Choroid plexus epithelial cell (primary cell): ENCODE data around the gene RAET1L.
A peak's percentile ranks its signal among the peaks of the same experiment; 100 is the strongest.
"Not testable (repeated sequence)": the region's sequence is repeated elsewhere in the genome, so short reads cannot be mapped to it uniquely, and the experiment has no call there.

Experiments used
- DNase-seq: peaks from one replicate; pipeline ENCODE4 v3.0.0-alpha.2; 2010; ENCODE audit warnings: low read depth
- H3K4me3 ChIP-seq: 2 replicates; pipeline ENCODE4 v1.5.1; 2011; ENCODE audit warnings: low read depth, mild to moderate bottlenecking, control low read depth, low read length, moderate library complexity
- CTCF ChIP-seq: conservative IDR thresholded peaks from 2 replicates; pipeline ENCODE4 v1.5.1; 2011; ENCODE audit warnings: low read depth, mild to moderate bottlenecking, control low read depth, inconsistent platforms, low read length, moderate library complexity

The RAET1L gene

DNA sequence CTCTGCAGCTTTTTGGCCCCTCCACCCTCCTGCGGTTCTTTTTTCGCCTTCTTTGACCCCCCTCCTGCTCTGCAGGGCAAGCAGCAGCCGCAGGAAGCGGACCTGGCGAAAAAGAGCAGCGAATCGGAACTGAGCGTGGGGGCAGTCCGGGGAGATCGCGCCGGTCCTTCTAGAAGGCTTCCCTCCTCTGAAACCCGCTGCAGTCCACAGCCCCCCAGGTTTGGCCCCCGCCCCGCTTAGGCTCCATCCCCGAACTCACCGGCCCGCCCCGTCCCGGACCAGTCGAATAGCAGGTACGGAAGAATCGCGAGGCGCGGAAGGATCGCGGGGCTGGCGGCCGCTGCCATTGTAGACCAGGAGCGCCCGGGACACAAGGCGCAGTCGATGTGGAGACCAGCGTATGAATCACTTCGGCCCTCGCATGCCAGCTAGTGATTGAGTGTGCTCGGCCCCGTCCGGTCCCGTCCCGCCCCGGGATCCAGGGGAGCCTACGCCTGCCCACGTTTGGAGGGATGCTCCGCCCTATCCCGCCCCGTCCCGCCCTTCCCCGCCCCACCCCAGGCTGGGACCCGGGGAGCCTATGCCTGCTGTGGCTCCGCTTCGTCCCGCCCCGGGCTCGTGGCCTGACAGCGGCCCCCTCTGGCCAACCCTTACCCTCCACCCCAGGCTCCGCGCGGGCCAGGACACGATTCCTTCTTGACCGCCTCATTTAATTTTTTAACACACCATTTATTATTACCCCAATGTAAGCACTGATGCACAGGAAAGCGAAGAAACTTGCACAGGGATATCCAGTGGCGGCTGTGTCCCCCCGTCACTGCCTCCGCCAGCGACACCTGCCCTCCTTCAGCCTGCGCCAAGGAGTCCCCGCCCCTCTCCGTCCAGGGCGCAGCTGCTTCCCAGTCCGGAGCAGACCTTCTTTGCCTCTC is 43.7 kb upstream of the RAET1L start, which contains the start of gene ULBP3:
Gene ULBP3 (minus strand): TSS at position 402 of the 929 bp plus-strand sequence. CDS start 55 bp downstream, at position 347.
- peak within 1 kb of the TSS; percentile 69 for H3K4me3 ChIP-seq
- TF ChIP-seq CTCF: peak; percentile 61
- peak; percentile 89 for DNase-seq

- no peak for DNase-seq
- TF ChIP-seq CTCF: no peak
- H3K4me3 ChIP-seq: peak overlapping the region; percentile 69
Measured at GRCh38 chr6:150068151-150068550, 42.8 kb upstream of the RAET1L start.

DNA sequence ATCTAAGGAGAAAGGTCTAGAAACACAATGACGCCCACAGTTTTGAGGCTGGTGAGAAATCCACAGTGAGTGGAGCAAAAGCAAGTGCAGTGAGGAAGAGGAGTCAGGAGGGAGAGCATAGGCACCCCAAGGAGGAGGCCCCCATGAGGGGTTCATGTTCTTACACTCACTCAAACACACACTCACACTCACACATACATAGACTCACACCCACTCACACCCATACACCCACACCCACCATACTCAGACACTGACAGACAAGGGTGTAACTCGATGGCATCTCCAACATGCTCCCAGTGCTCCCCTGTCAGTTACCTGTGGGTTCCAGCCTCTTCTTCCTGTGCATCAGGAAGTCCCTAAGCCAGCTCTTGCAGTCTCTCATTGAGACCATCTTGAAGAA is 39.8 kb upstream of the RAET1L start:
- no peak overlapping the region for H3K4me3 ChIP-seq
- DNase-seq: no peak
- no peak for TF ChIP-seq CTCF

GRCh38 chr6:150063640-150064039 is 38.3 kb upstream of the RAET1L start:
- H3K4me3 ChIP-seq: no peak overlapping the region
- no peak for DNase-seq
- TF ChIP-seq CTCF: no peak

DNA sequence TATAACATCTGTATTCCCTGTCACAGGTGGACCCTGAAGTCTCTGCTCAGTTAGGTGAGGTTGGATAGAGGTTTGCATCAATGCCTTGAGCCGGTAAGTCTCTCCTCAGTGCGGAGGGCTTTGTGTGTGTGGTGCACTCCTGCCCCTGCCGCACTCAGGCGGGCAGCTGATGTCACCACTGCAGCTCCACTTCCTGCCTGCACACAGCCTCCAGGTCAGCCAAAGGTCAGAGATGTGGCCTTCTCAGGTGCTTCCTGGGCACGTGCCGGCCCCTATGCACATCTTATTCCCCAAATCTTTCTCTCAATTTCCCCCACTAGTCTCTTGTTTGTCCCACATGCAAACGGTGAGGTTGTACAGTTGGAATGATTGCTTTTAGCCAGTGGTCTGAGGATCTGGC is 34.6 kb upstream of the RAET1L start:
- not testable (repeated sequence) for DNase-seq

GRCh38 chr6:150058986-150059385 is 33.7 kb upstream of the RAET1L start:
- TF ChIP-seq CTCF: no peak
- no peak for DNase-seq
- no peak overlapping the region for H3K4me3 ChIP-seq

More for the DNA sequence above, 34.6 kb upstream of the RAET1L start:
- not testable (repeated sequence) for H3K4me3 ChIP-seq

DNA sequence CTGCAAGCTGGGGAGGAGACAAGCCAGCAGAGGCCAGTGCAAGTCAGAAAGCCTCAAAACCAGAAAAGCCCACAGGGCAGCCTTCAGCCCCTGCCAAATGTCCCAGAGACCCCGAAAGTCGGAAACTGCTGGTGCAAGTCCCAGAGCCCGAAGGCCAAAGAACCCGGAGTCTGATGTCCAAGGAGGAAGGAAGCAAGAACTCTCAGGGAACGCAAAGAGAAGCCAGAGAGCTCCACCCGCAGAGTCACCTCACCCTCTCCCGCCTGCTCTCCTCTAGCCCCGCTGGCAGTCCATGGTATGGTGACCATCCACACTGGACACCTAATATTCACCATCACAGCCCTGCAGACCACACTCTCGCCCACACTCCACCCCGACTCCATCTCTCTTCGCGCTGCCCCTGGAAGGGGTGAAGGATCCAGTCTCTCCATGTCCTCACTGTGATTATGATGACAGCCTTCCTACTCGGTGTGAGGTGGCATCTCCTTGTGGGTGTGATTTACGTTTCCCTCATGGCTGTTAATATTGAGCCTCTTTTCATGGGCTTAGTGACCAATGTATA is 33.0 kb upstream of the RAET1L start:
- no peak overlapping the region for H3K4me3 ChIP-seq
- DNase-seq: no peak
- TF ChIP-seq CTCF: no peak
